Transverse colon (tissue), 4 donors: ENCODE results near the gene CGNL1. TPM values are rescaled to one million over a fixed set of nuclear protein-coding genes. Genes with fewer than 3 reads are reported as not detected.

ENCODE experiments used
- DNase-seq: peaks from one replicate; pipeline ENCODE4 v3.0.0-alpha.2; 2019
- H3K27ac ChIP-seq, 4 donors: fragments of 200-600 bp; sonication (generic); 2 replicates each; pipeline ENCODE4 v1.5.1; 2016 to 2018; ENCODE audit warnings: inconsistent platforms in 4 of 4
- H3K27me3 ChIP-seq: fragments of 200-600 bp; sonication (generic); 2 replicates; pipeline ENCODE4 v1.5.1; 2017; ENCODE audit warnings: inconsistent platforms
- H3K36me3 ChIP-seq, 4 donors: fragments of 200-600 bp; sonication (generic); 2 replicates each; pipeline ENCODE4 v1.5.1; 2017 to 2019; ENCODE audit warnings: inconsistent platforms in 4 of 4
- H3K4me1 ChIP-seq, 4 donors: fragments of 200-600 bp; sonication (generic); 2 replicates each; pipeline ENCODE4 v1.5.1; 2017 to 2020; ENCODE audit warnings: inconsistent platforms in 4 of 4
- H3K4me3 ChIP-seq, 4 donors: fragments of 200-600 bp; sonication (generic); 1 replicate in 1 of 4; 2 replicates in 3 of 4; pipeline versions ENCODE4 v1.5.1 to v1.6.1; 2017 to 2019; ENCODE audit warnings: inconsistent platforms in 4 of 4
- H3K9me3 ChIP-seq, 2 donors: fragments of 200-600 bp; sonication (generic); 2 replicates each; pipeline ENCODE4 v1.5.1; 2017 to 2019; ENCODE audit warnings: inconsistent platforms in 2 of 2
- CTCF ChIP-seq, 5 experiments: fragments of 200-600 bp in 3 of 5; fragments of 450-650 bp in 2 of 5; sonication (generic) in 3 of 5; IDR thresholded peaks; 1 replicate in 2 of 5; 2 replicates in 3 of 5; pipeline ENCODE4 v1.5.1; 2016 to 2017; ENCODE audit warnings: antibody characterized with exemption in 5 of 5, inconsistent platforms in 3 of 5, mild to moderate bottlenecking in 2 of 5, moderate library complexity in 1 of 5
- EP300 ChIP-seq: sonication (generic); formaldehyde crosslinking; IDR thresholded peaks from one replicate; pipeline ENCODE4 v1.6.1; 2017; ENCODE audit warnings: antibody characterized with exemption, low read depth
- POLR2A ChIP-seq: fragments of 450-650 bp; IDR thresholded peaks from one replicate; pipeline ENCODE4 v1.6.1; 2016; ENCODE audit warnings: antibody characterized with exemption, mild to moderate bottlenecking, moderate library complexity
- POLR2AphosphoS5 ChIP-seq, 3 donors: sonication (generic); formaldehyde crosslinking; IDR thresholded peaks; one replicate each; pipeline ENCODE4 v1.6.1; 2016; ENCODE audit warnings: antibody characterized with exemption in 3 of 3
- WGBS, 2 donors: methylation state at CpG; one replicate each; pipeline ENCODE4 v1.1.5; 2018; ENCODE audit warnings: low coverage in 1 of 2; 5-methylcytosine and 5-hydroxymethylcytosine counted together
- in situ Hi-C, 4 donors: fragments of 200-750 bp; cut with MboI; loops; one replicate each; pipeline versions ENCODE4 v1.15.0 to v1.15.1; 2017; ENCODE audit warnings: low sequenced_read_pairs in 3 of 4, low pct_ligation_motif_present in 1 of 4, low pct_unique_long_range_greater_than_20kb in 1 of 4
- intact Hi-C: fragments of 100-400 bp; cut with DNase I; formaldehyde crosslinking; loops from one replicate; pipeline ENCODE4 v1.15.1; 2023; ENCODE audit warnings: low total_unique reads
- total RNA-seq, 4 donors: library from RNA; depleted of rRNA; stranded (reverse); fragments of >200 nt; gene quantifications; one replicate each; pipeline ENCODE4 v1.1.0, GENCODE V29; 2016

CGNL1 gene
- total RNA-seq, 4 donors from 2014 or later = 1.1 to 2.2 (median 1.8) TPM

- intact Hi-C loops = no loop called here
- H3K27ac ChIP-seq = no peak overlapping the region
- WGBS, 2 donors = 94% methylated on average over 6 of the region's 6 CpGs; no CpG with 5 or more reads in 1 of the 2 donors
- DNase-seq = no peak
- peaks cover 0 to 3% (median 0%) of the 10 kb centered on the region in 4 donors for H3K4me1 ChIP-seq
- H3K36me3 ChIP-seq = no peaks in the 10 kb centered on the region
- in situ Hi-C loops = no loop called here
- no peak for TF ChIP-seq EP300
- TF ChIP-seq POLR2AphosphoS5 (IDR thresholded peaks at IDR 0.05) = no peak
- no peak for TF ChIP-seq POLR2A
- no peak overlapping the region for H3K4me3 ChIP-seq
- no peaks in the 10 kb centered on the region for H3K27me3 ChIP-seq
- H3K9me3 ChIP-seq = no peaks in the 10 kb centered on the region
Measured at GRCh38 chr15:57438166-57438565, 61.9 kb downstream of the CGNL1 start.

- Histone ChIP-seq H3K27ac (no peak overlapping the region), H3K27me3 (no peaks in the 10 kb centered on the region), H3K4me1 (peaks cover 0 to 3% (median 0%) of the 10 kb centered on the region in 4 donors), H3K36me3 (no peaks in the 10 kb centered on the region), H3K4me3 (no peak overlapping the region), H3K9me3 (no peaks in the 10 kb centered on the region)
- DNase-seq = no peak
- TF ChIP-seq CTCF (IDR thresholded peaks at IDR 0.05) = no peak
- TF ChIP-seq POLR2AphosphoS5 (IDR thresholded peaks at IDR 0.05) = no peak
- intact Hi-C loops = no loop called here
- 81 to 94% methylated on average over 3 to 26 of the region's 26 CpGs for WGBS, 2 donors
- in situ Hi-C loops = no loop called here
Measured at GRCh38 chr15:57439128-57440027, 63.1 kb downstream of the CGNL1 start.

GRCh38 chr15:57440167-57440566 is 63.9 kb downstream of the CGNL1 start:
- Histone ChIP-seq H3K9me3 (no peaks in the 10 kb centered on the region), H3K4me1 (peaks cover 0 to 3% (median 0%) of the 10 kb centered on the region in 4 donors), H3K4me3 (no peak overlapping the region), H3K36me3 (no peaks in the 10 kb centered on the region), H3K27ac (no peak overlapping the region), H3K27me3 (no peaks in the 10 kb centered on the region)
- WGBS, 2 donors = 83 to 100% methylated on average over 1 to 3 of the region's 3 CpGs
- in situ Hi-C loops (no loop called here), intact Hi-C loops (no loop called here)
- TF ChIP-seq POLR2AphosphoS5 (IDR thresholded peaks at IDR 0.05) (no peak), POLR2A (no peak), EP300 (no peak), CTCF (IDR thresholded peaks at IDR 0.05) (no peak)
- DNase-seq = no peak

- DNase-seq = no peak
- 0 to 38% methylated on average over 1 of the region's 1 CpG for WGBS, 2 donors
- Histone ChIP-seq H3K4me1 (peaks cover 0 to 3% (median 0%) of the 10 kb centered on the region in 4 donors), H3K9me3 (no peaks in the 10 kb centered on the region), H3K27ac (no peak overlapping the region), H3K36me3 (no peaks in the 10 kb centered on the region), H3K4me3 (no peak overlapping the region), H3K27me3 (no peaks in the 10 kb centered on the region)
- intact Hi-C loops (no loop called here), in situ Hi-C loops (no loop called here)
- no peak for TF ChIP-seq CTCF (IDR thresholded peaks at IDR 0.05)
- no peak for TF ChIP-seq EP300
Measured at GRCh38 chr15:57440799-57441198, 64.5 kb downstream of the CGNL1 start.
